Body of pancreas (tissue), 4 donors: ENCODE data around the gene NRCAM. TPM values are rescaled to one million over a fixed set of nuclear protein-coding genes. Genes with fewer than 3 reads are reported as not detected.

ENCODE experiments used
- ATAC-seq: fragments of 150-250 bp; one replicate; pipeline ENCODE4 v1.9.1; 2016
- DNase-seq, 4 donors: peaks; one replicate each; pipeline ENCODE4 v3.0.0-alpha.2; 2019
- H3K27ac ChIP-seq, 4 donors: fragments of 200-600 bp; sonication (generic); 1 replicate in 3 of 4; 2 replicates in 1 of 4; pipeline versions ENCODE4 v1.5.1 to v1.6.1; 2016 to 2019; ENCODE audit warnings: mild to moderate bottlenecking in 1 of 4, mixed read lengths in 1 of 4, moderate library complexity in 1 of 4
- H3K27me3 ChIP-seq, 2 donors: fragments of 200-600 bp; sonication (generic); one replicate each; pipeline ENCODE4 v1.6.0; 2016; ENCODE audit warnings: mild to moderate bottlenecking in 1 of 2
- H3K36me3 ChIP-seq, 2 donors: fragments of 200-600 bp; sonication (generic); replicated peaks in 1 of 2; 2 replicates each; pipeline ENCODE4 v1.5.1; 2016; ENCODE audit warnings: low read depth in 2 of 2; ENCODE audit not compliant: insufficient read depth in 1 of 2
- H3K4me1 ChIP-seq: fragments of 200-600 bp; sonication (generic); one replicate; pipeline ENCODE4 v1.6.0; 2016
- H3K4me3 ChIP-seq, 2 donors: fragments of 200-600 bp; sonication (generic); 1 replicate in 1 of 2; 2 replicates in 1 of 2; pipeline ENCODE4 v1.5.1; 2016 to 2019
- H3K9me3 ChIP-seq, 3 donors: fragments of 200-600 bp; sonication (generic); 1 replicate in 2 of 3; 2 replicates in 1 of 3; pipeline ENCODE4 v1.5.1; 2016
- POLR2A ChIP-seq, 3 donors: fragments of 450-650 bp; IDR thresholded peaks; one replicate each; pipeline ENCODE4 v1.6.1; 2016; ENCODE audit warnings: antibody characterized with exemption in 3 of 3, mild to moderate bottlenecking in 2 of 3
- WGBS, 2 donors: methylation state at CpG; one replicate each; pipeline ENCODE4 v1.1.5; 2017; 5-methylcytosine and 5-hydroxymethylcytosine counted together
- intact Hi-C: fragments of 100-400 bp; cut with DNase I; formaldehyde crosslinking; loops from one replicate; pipeline ENCODE4 v1.15.1; 2023
- total RNA-seq, 2 donors: library from RNA; depleted of rRNA; stranded (reverse); fragments of >200 nt; gene quantifications; one replicate each; pipeline ENCODE4 v1.1.0, GENCODE V29; 2016
- TF ChIP-seq, protein P1 (sequence below), 7 experiments: fragments of 450-650 bp in 4 of 7; fragments of 200-600 bp in 3 of 7; sonication (generic) in 3 of 7; IDR thresholded peaks; one replicate each; pipeline ENCODE4 v1.5.1; 2016 to 2019; ENCODE audit warnings: antibody characterized with exemption in 7 of 7

Gene NRCAM
- total RNA-seq, 2 donors from 2014 or later, result 39.4 to 49.8 TPM

DNA sequence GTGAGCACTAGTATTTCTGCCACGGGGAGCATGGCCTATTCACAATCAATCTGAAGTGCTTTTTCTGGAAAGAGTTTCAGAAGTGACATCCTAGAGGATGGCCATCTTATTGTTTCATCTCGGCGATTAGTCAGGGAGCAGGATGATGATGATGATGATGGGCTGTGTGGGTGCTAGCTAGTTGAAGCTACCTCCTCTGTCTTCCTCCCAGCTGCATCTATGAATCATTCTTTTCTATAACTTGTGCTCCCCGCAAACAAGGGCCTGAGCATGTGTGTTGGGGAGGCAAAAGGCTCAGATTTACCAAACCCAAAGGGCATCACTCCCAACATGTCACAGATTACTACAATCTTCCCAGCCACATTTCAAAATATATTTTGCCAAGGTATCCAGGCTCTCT, 207.4 kb downstream of the NRCAM start:
- Histone ChIP-seq H3K27ac (no peak overlapping the region), H3K4me1 (peaks cover 25% of the 10 kb centered on the region), H3K9me3 (no peaks in the 10 kb centered on the region), H3K36me3 (no peaks in the 10 kb centered on the region), H3K27me3 (no peaks in the 10 kb centered on the region), H3K4me3 (no peak overlapping the region)
- ATAC-seq (no peak), DNase-seq (no peak)
- 91 to 92% methylated on average over 4 of the region's 4 CpGs for WGBS, 2 donors
- intact Hi-C loops, result no loop called here
- TF ChIP-seq, protein P1, sequence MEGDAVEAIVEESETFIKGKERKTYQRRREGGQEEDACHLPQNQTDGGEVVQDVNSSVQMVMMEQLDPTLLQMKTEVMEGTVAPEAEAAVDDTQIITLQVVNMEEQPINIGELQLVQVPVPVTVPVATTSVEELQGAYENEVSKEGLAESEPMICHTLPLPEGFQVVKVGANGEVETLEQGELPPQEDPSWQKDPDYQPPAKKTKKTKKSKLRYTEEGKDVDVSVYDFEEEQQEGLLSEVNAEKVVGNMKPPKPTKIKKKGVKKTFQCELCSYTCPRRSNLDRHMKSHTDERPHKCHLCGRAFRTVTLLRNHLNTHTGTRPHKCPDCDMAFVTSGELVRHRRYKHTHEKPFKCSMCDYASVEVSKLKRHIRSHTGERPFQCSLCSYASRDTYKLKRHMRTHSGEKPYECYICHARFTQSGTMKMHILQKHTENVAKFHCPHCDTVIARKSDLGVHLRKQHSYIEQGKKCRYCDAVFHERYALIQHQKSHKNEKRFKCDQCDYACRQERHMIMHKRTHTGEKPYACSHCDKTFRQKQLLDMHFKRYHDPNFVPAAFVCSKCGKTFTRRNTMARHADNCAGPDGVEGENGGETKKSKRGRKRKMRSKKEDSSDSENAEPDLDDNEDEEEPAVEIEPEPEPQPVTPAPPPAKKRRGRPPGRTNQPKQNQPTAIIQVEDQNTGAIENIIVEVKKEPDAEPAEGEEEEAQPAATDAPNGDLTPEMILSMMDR (IDR thresholded peaks at IDR 0.05), result no peak
- TF ChIP-seq POLR2A (IDR thresholded peaks at IDR 0.05), result no peak

DNA sequence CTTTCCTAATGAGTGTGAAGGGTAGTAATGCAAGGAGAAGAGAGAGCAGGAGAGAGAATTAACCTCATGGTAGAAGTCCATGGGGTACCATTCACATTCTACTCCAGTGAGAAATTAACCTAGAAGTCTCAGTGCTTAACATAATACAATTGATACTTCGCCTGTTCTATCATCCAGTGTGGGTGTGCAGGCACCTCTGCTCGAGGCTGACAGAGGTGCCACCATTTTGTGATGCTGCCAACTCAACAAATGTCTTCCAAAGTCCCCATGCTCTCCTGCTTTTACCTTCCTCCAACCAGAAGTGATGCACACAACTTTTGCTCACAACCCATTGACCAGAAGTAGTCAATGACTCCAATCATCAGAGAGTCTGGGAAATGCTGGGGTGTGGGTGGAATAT, 207.8 kb downstream of the NRCAM start:
- Histone ChIP-seq H3K9me3 (no peaks in the 10 kb centered on the region), H3K36me3 (no peaks in the 10 kb centered on the region), H3K27ac (no peak overlapping the region), H3K4me3 (no peak overlapping the region), H3K4me1 (peaks cover 25% of the 10 kb centered on the region), H3K27me3 (no peaks in the 10 kb centered on the region)
- ATAC-seq (no peak), DNase-seq (no peak)
- WGBS, 2 donors, result 91 to 94% methylated on average over 2 of the region's 2 CpGs
- TF ChIP-seq, protein P1 (IDR thresholded peaks at IDR 0.05), result no peak
- no peak for TF ChIP-seq POLR2A (IDR thresholded peaks at IDR 0.05)
- intact Hi-C loops, result no loop called here

- no peak overlapping the region for H3K4me3 ChIP-seq
- ATAC-seq, result no peak
- H3K36me3 ChIP-seq, result no peaks in the 10 kb centered on the region
- no peaks in the 10 kb centered on the region for H3K27me3 ChIP-seq
- no peak for DNase-seq
- no peak overlapping the region for H3K27ac ChIP-seq
- H3K9me3 ChIP-seq, result no peaks in the 10 kb centered on the region
- WGBS, 2 donors, result 82 to 96% methylated on average over 1 of the region's 1 CpG
- no peak for TF ChIP-seq POLR2A (IDR thresholded peaks at IDR 0.05)
- TF ChIP-seq, protein P1 (IDR thresholded peaks at IDR 0.05), result no peak
- intact Hi-C loops, result no loop called here
- H3K4me1 ChIP-seq, result peaks cover 25% of the 10 kb centered on the region
Measured at GRCh38 chr7:108247614-108248013, 208.6 kb downstream of the NRCAM start.

- intact Hi-C loops, result no loop called here
- Histone ChIP-seq H3K4me3 (no peak overlapping the region), H3K27me3 (no peaks in the 10 kb centered on the region), H3K36me3 (no peaks in the 10 kb centered on the region), H3K9me3 (no peaks in the 10 kb centered on the region), H3K27ac (peak overlapping the region in 1 of 4 donors; percentile 38), H3K4me1 (peaks cover 25% of the 10 kb centered on the region)
- TF ChIP-seq, protein P1 (IDR thresholded peaks at IDR 0.05), result peak in 3 of 7 experiments; percentile 14 to 28 (median 26)
- no peak for TF ChIP-seq POLR2A (IDR thresholded peaks at IDR 0.05)
- 50 to 53% methylated on average over 1 of the region's 1 CpG for WGBS, 2 donors
- DNase-seq, result peak; percentile 35 to 55 (median 44)
- ATAC-seq, result peak; percentile 79
Measured at GRCh38 chr7:108246227-108246837, 209.9 kb downstream of the NRCAM start.
